ENCODE data around the gene STXBP1. TPM values are rescaled to one million over a fixed set of nuclear protein-coding genes. Genes with fewer than 3 reads are reported as not detected.

Gene STXBP1
- total RNA-seq, 4 donors from 2014 or later: 4.7 to 36.1 (median 12.2) TPM

GRCh38 chr9:127720031-127720864, 108.2 kb downstream of the STXBP1 start:
- H3K4me3 ChIP-seq: no peak overlapping the region
- no peaks in the 10 kb centered on the region for H3K36me3 ChIP-seq
- no peak overlapping the region for H3K27ac ChIP-seq
- intact Hi-C loops (cut with DNase I): loop anchor here (5.0 to 10.0 kb wide), 2 partner anchors 113 to 215 kb away; no protein-coding TSS in a partner anchor
- H3K9me3 ChIP-seq: no peaks in the 10 kb centered on the region
- H3K27me3 ChIP-seq: no peaks in the 10 kb centered on the region
- peaks cover 0 to 42% (median 10%) of the 10 kb centered on the region in 3 donors for H3K4me1 ChIP-seq
- TF ChIP-seq CTCF (IDR thresholded peaks at IDR 0.05) (no peak), POLR2A (IDR thresholded peaks at IDR 0.05) (no peak)
- DNase-seq: no peak
- 66% methylated on average over 4 to 5 of the region's 12 CpGs for WGBS, 2 donors

- Histone ChIP-seq H3K36me3 (no peaks in the 10 kb centered on the region), H3K9me3 (no peaks in the 10 kb centered on the region), H3K4me1 (peaks cover 0 to 41% (median 10%) of the 10 kb centered on the region in 3 donors), H3K27ac (no peak overlapping the region), H3K27me3 (no peaks in the 10 kb centered on the region), H3K4me3 (no peak overlapping the region)
- no peak for DNase-seq
- intact Hi-C loops (cut with DNase I): loop anchor here (5.0 to 10.0 kb wide), 2 partner anchors 114 to 216 kb away; no protein-coding TSS in a partner anchor
- TF ChIP-seq POLR2A (IDR thresholded peaks at IDR 0.05) (no peak), CTCF (IDR thresholded peaks at IDR 0.05) (no peak)
Observed at GRCh38 chr9:127720865-127721227, 108.8 kb downstream of the STXBP1 start.

- Histone ChIP-seq H3K9me3 (no peaks in the 10 kb centered on the region), H3K27me3 (no peaks in the 10 kb centered on the region), H3K4me1 (peaks cover 0 to 35% (median 6%) of the 10 kb centered on the region in 3 donors), H3K4me3 (no peak overlapping the region), H3K27ac (no peak overlapping the region), H3K36me3 (no peaks in the 10 kb centered on the region)
- no peak for TF ChIP-seq POLR2A (IDR thresholded peaks at IDR 0.05)
- no peak for TF ChIP-seq CTCF (IDR thresholded peaks at IDR 0.05)
- WGBS, 2 donors: 12 to 56% methylated on average over 8 of the region's 11 CpGs
- DNase-seq: no peak
- intact Hi-C loops (cut with DNase I): loop anchor here (5.0 to 10.0 kb wide), 2 partner anchors 114 to 217 kb away; no protein-coding TSS in a partner anchor
Observed at GRCh38 chr9:127721391-127721821, 109.3 kb downstream of the STXBP1 start.

GRCh38 chr9:127722055-127722745, 110.1 kb downstream of the STXBP1 start:
- Histone ChIP-seq H3K4me3 (no peak overlapping the region), H3K4me1 (peaks cover 0 to 34% (median 6%) of the 10 kb centered on the region in 3 donors), H3K9me3 (no peaks in the 10 kb centered on the region), H3K27me3 (no peaks in the 10 kb centered on the region), H3K36me3 (no peaks in the 10 kb centered on the region), H3K27ac (no peak overlapping the region)
- intact Hi-C loops (cut with DNase I): loop anchor here (5.0 to 10.0 kb wide), 2 partner anchors 115 to 217 kb away; no protein-coding TSS in a partner anchor
- DNase-seq: no peak
- no peak for TF ChIP-seq POLR2A (IDR thresholded peaks at IDR 0.05)
- TF ChIP-seq CTCF (IDR thresholded peaks at IDR 0.05): no peak
- WGBS, 2 donors: 65 to 72% methylated on average over 7 of the region's 12 CpGs

- DNase-seq: no peak
- H3K27me3 ChIP-seq: no peaks in the 10 kb centered on the region
Observed at GRCh38 chr9:127723013-127723412, 110.9 kb downstream of the STXBP1 start.

More at GRCh38 chr9:127723013-127723412, 110.9 kb downstream of the STXBP1 start:
- intact Hi-C loops (cut with DNase I): loop anchor here (5.0 to 10.0 kb wide), 2 partner anchors 116 to 218 kb away; no protein-coding TSS in a partner anchor
- H3K4me1 ChIP-seq: peaks cover 0 to 34% (median 6%) of the 10 kb centered on the region in 3 donors
- TF ChIP-seq CTCF (IDR thresholded peaks at IDR 0.05): no peak
- no peak for TF ChIP-seq POLR2A (IDR thresholded peaks at IDR 0.05)
- 61 to 80% methylated on average over 3 to 6 of the region's 13 CpGs for WGBS, 2 donors
- no peaks in the 10 kb centered on the region for H3K36me3 ChIP-seq
- no peak overlapping the region for H3K27ac ChIP-seq
- no peaks in the 10 kb centered on the region for H3K9me3 ChIP-seq
- no peak overlapping the region for H3K4me3 ChIP-seq

All from esophagus squamous epithelium (tissue), 5 donors.